ENCODE measurements around the gene COPS8.

DNA sequence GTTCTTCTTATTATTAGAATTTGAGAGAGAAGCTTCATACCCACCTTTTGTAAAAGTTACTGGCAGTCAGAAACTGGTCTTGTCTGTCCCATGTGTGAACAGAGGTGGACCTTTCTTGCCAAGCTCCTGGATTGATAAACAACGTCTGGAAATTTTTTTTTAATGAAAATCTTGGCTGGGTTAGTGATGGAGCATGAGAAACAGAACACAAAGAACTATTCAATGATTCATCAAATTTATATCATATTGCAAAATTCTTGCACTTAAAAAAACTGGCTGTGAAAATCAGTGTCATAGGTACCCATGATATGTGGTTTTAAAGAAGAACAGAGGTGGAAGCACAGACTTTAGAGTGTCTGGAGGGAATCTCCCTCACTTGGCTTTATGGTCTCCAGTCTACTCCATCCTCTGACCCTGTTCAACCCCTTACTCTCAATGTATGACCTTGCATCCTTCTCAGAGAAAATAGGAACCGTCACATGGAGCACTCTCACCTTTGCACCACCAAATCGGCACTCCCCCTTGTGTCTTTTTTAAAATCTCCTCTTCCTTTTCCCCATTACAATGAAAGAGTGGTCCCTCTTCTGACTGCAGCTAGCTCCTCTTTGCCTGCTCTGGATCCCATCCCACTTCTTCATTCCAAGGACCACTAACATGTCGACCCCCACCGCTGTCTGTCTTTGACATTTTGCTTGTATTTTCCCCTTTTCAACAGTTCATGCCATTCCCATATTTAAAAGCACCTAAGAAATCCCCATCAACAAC lies 58.2 kb downstream of the COPS8 start:
- TF ChIP-seq JUND (IDR thresholded peaks at IDR 0.05; ENCODE audit: low read length) (no peak), PHF8 (conservative IDR thresholded peaks at IDR 0.05; ENCODE audit: low read depth, low read length) (no peak), EP300 (IDR thresholded peaks at IDR 0.05; ENCODE audit: borderline replicate concordance in 1 of 2, low read depth in 2 of 2, low read length in 2 of 2) (no peak)

Measured in H1 (cell line).